DND-41 (cell line): ENCODE results near the gene CD164.

Source experiments
- ATAC-seq: fragments of 200-7000 bp; cut with Tn5 transposase; 3 replicates; pipeline ENCODE4 v1.9.1; 2021; ENCODE audit warnings: low read depth; ENCODE audit not compliant: insufficient read depth
- DNase-seq: peaks from one replicate; pipeline ENCODE4 v3.0.0-alpha.2; 2020
- H2AFZ ChIP-seq: 2 replicates; pipeline ENCODE4 v1.6.0; 2012; ENCODE audit warnings: low read depth, low read length
- H3K27ac ChIP-seq: 2 replicates; pipeline ENCODE4 v1.5.1; 2012; ENCODE audit warnings: low read length, inconsistent platforms
- H3K27me3 ChIP-seq: fragments of 200-600 bp; sonication (generic); 2 replicates; pipeline ENCODE4 v1.6.0; 2012; ENCODE audit warnings: low read length, mild to moderate bottlenecking, inconsistent platforms; ENCODE audit not compliant: insufficient read depth, poor library complexity
- H3K36me3 ChIP-seq: 2 replicates; pipeline ENCODE4 v1.5.1; 2012; ENCODE audit warnings: low read length, inconsistent platforms; ENCODE audit not compliant: insufficient read depth
- H3K4me1 ChIP-seq: 2 replicates; pipeline ENCODE4 v1.5.1; 2012; ENCODE audit warnings: mild to moderate bottlenecking, low read length; ENCODE audit not compliant: insufficient read depth
- H3K4me2 ChIP-seq: 2 replicates; pipeline ENCODE4 v1.6.0; 2012; ENCODE audit warnings: mild to moderate bottlenecking, moderate library complexity, low read length, inconsistent platforms; ENCODE audit not compliant: insufficient read depth
- H3K4me3 ChIP-seq, 2 experiments: fragments of 200-600 bp in 1 of 2; shearing (Covaris generic) in 1 of 2; 2 replicates each; pipeline ENCODE4 v1.5.1; 2012 to 2016; ENCODE audit warnings: inconsistent platforms in 2 of 2, low read length in 2 of 2, mild to moderate bottlenecking in 2 of 2, low read depth in 1 of 2, moderate library complexity in 1 of 2
- H3K79me2 ChIP-seq: 2 replicates; pipeline ENCODE4 v1.6.0; 2012; ENCODE audit warnings: low read length, inconsistent platforms; ENCODE audit not compliant: insufficient read depth
- H3K9ac ChIP-seq: 2 replicates; pipeline ENCODE4 v1.6.0; 2012; ENCODE audit warnings: low read depth, mild to moderate bottlenecking, inconsistent platforms, low read length, moderate library complexity
- H3K9me3 ChIP-seq: 2 replicates; pipeline ENCODE4 v1.5.1; 2012; ENCODE audit warnings: low read length, moderate library complexity, mild to moderate bottlenecking, inconsistent platforms; ENCODE audit not compliant: insufficient read depth, severe bottlenecking
- H4K20me1 ChIP-seq: 2 replicates; pipeline ENCODE4 v1.6.0; 2012; ENCODE audit warnings: low read length; ENCODE audit not compliant: insufficient read depth
- CTCF ChIP-seq: IDR thresholded peaks from 2 replicates; pipeline ENCODE4 v1.5.1; 2012; ENCODE audit warnings: borderline replicate concordance, low read length, moderate library complexity, mild to moderate bottlenecking; ENCODE audit not compliant: poor library complexity, severe bottlenecking; ENCODE audit errors: extremely low read depth
- EZH2 ChIP-seq: IDR thresholded peaks from 3 replicates; pipeline ENCODE4 v1.6.1; 2012; ENCODE audit warnings: borderline replicate concordance, low read depth, mild to moderate bottlenecking, moderate library complexity, low read length, inconsistent platforms; ENCODE audit not compliant: severe bottlenecking

The CD164 gene

GRCh38 chr6:109396046-109396718 lies 13.9 kb upstream of the CD164 start:
- Histone ChIP-seq H3K27ac (no peak overlapping the region), H3K4me1 (no peaks in the 10 kb centered on the region), H3K36me3 (no peaks in the 10 kb centered on the region), H2AFZ (no peak overlapping the region), H4K20me1 (no peaks in the 10 kb centered on the region), H3K4me2 (no peak overlapping the region), H3K9ac (no peak overlapping the region), H3K9me3 (no peaks in the 10 kb centered on the region), H3K79me2 (no peaks in the 10 kb centered on the region), H3K27me3 (no peaks in the 10 kb centered on the region), H3K4me3 (no peak overlapping the region)
- DNase-seq: no peak
- no peak for ATAC-seq
- TF ChIP-seq EZH2: no peak
- no peak for TF ChIP-seq CTCF

- no peaks in the 10 kb centered on the region for H3K9me3 ChIP-seq
- no peaks in the 10 kb centered on the region for H3K36me3 ChIP-seq
- no peak overlapping the region for H3K27ac ChIP-seq
- DNase-seq: no peak
- H3K4me3 ChIP-seq: no peak overlapping the region
- no peak overlapping the region for H2AFZ ChIP-seq
- no peaks in the 10 kb centered on the region for H3K79me2 ChIP-seq
- H3K9ac ChIP-seq: no peak overlapping the region
- H3K4me2 ChIP-seq: no peak overlapping the region
- H3K27me3 ChIP-seq: no peaks in the 10 kb centered on the region
- H4K20me1 ChIP-seq: no peaks in the 10 kb centered on the region
- TF ChIP-seq CTCF (no peak), EZH2 (no peak)
- no peak for ATAC-seq
- no peaks in the 10 kb centered on the region for H3K4me1 ChIP-seq
Measured at GRCh38 chr6:109393886-109394281, 11.6 kb upstream of the CD164 start.

GRCh38 chr6:109393157-109393885 lies 11.1 kb upstream of the CD164 start:
- Histone ChIP-seq H3K4me3 (no peak overlapping the region), H3K79me2 (no peaks in the 10 kb centered on the region), H3K4me1 (no peaks in the 10 kb centered on the region), H4K20me1 (no peaks in the 10 kb centered on the region), H3K36me3 (no peaks in the 10 kb centered on the region), H3K9ac (no peak overlapping the region), H3K27ac (no peak overlapping the region), H3K27me3 (no peaks in the 10 kb centered on the region), H3K9me3 (no peaks in the 10 kb centered on the region), H3K4me2 (no peak overlapping the region), H2AFZ (no peak overlapping the region)
- ATAC-seq: no peak
- no peak for DNase-seq
- TF ChIP-seq EZH2 (no peak), CTCF (no peak)
